Thyroid gland (tissue), 4 donors: ENCODE results near the gene HLA-DMB. TPM values are rescaled to one million over a fixed set of nuclear protein-coding genes. Genes with fewer than 3 reads are reported as not detected.

Experiments
- DNase-seq, 2 donors: peaks; one replicate each; pipeline ENCODE4 v3.0.0-alpha.2; 2019
- H3K27ac ChIP-seq, 3 donors: fragments of 200-600 bp; sonication (generic); 1 replicate in 2 of 3; 2 replicates in 1 of 3; pipeline ENCODE4 v1.5.1; 2016 to 2019; ENCODE audit warnings: mild to moderate bottlenecking in 1 of 3, moderate library complexity in 1 of 3
- H3K27me3 ChIP-seq: fragments of 200-600 bp; sonication (generic); one replicate; pipeline ENCODE4 v1.5.1; 2019
- H3K36me3 ChIP-seq, 2 donors: fragments of 200-600 bp; sonication (generic); one replicate each; pipeline ENCODE4 v1.5.1; 2016 to 2019
- H3K4me1 ChIP-seq, 2 donors: fragments of 200-600 bp; sonication (generic); one replicate each; pipeline ENCODE4 v1.5.1; 2017 to 2019
- H3K4me3 ChIP-seq, 3 donors: fragments of 200-600 bp; sonication (generic); replicated peaks in 1 of 3; 1 replicate in 2 of 3; 2 replicates in 1 of 3; pipeline ENCODE4 v1.5.1; 2016; ENCODE audit warnings: mild to moderate bottlenecking in 1 of 3
- H3K9me3 ChIP-seq: fragments of 200-600 bp; sonication (generic); one replicate; pipeline ENCODE4 v1.5.1; 2017
- POLR2A ChIP-seq, 2 donors: fragments of 450-650 bp; IDR thresholded peaks; one replicate each; pipeline ENCODE4 v1.6.1; 2017; ENCODE audit warnings: antibody characterized with exemption in 2 of 2, mild to moderate bottlenecking in 2 of 2, moderate library complexity in 1 of 2
- WGBS, 2 donors: methylation state at CpG; one replicate each; pipeline ENCODE4 v1.1.5; 2017; 5-methylcytosine and 5-hydroxymethylcytosine counted together
- intact Hi-C: fragments of 100-400 bp; cut with DNase I; formaldehyde crosslinking; loops from one replicate; pipeline ENCODE4 v1.15.1; 2023
- total RNA-seq, 4 donors: library from RNA; depleted of rRNA; stranded (reverse); fragments of >200 nt; gene quantifications; one replicate each; pipeline ENCODE4 v1.2.3, GENCODE V29; 2016
- TF ChIP-seq, protein P1 (sequence below), 6 experiments: fragments of 200-600 bp in 3 of 6; fragments of 450-650 bp in 3 of 6; sonication (generic) in 3 of 6; IDR thresholded peaks; one replicate each; pipeline ENCODE4 v1.5.1; 2016 to 2019; ENCODE audit warnings: antibody characterized with exemption in 6 of 6, mild to moderate bottlenecking in 2 of 6, inconsistent platforms in 1 of 6, moderate library complexity in 1 of 6

Gene HLA-DMB
- total RNA-seq, 4 donors from 2014 or later = 34.7 to 82.9 (median 51.3) TPM

- peak; percentile 93 to 95 for DNase-seq
- H3K4me1 ChIP-seq = peaks cover 14 to 17% of the 10 kb centered on the region in 2 donors
- H3K4me3 ChIP-seq = peak overlapping the region; percentile 28 to 72 (median 52)
- 0 to 1% methylated on average over 18 to 24 of the region's 61 CpGs for WGBS, 2 donors
- intact Hi-C loops = loop anchor here (5.0 kb wide), 1 partner anchor 38 kb away; no protein-coding TSS in a partner anchor
- no peaks in the 10 kb centered on the region for H3K27me3 ChIP-seq
- no peaks in the 10 kb centered on the region for H3K36me3 ChIP-seq
- peak overlapping the region; percentile 90 to 96 (median 91) for H3K27ac ChIP-seq
- no peaks in the 10 kb centered on the region for H3K9me3 ChIP-seq
- TF ChIP-seq, protein P1, sequence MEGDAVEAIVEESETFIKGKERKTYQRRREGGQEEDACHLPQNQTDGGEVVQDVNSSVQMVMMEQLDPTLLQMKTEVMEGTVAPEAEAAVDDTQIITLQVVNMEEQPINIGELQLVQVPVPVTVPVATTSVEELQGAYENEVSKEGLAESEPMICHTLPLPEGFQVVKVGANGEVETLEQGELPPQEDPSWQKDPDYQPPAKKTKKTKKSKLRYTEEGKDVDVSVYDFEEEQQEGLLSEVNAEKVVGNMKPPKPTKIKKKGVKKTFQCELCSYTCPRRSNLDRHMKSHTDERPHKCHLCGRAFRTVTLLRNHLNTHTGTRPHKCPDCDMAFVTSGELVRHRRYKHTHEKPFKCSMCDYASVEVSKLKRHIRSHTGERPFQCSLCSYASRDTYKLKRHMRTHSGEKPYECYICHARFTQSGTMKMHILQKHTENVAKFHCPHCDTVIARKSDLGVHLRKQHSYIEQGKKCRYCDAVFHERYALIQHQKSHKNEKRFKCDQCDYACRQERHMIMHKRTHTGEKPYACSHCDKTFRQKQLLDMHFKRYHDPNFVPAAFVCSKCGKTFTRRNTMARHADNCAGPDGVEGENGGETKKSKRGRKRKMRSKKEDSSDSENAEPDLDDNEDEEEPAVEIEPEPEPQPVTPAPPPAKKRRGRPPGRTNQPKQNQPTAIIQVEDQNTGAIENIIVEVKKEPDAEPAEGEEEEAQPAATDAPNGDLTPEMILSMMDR (IDR thresholded peaks at IDR 0.05) = peak in 1 of 6 experiments; percentile 11
- peak; percentile 47 to 91 for TF ChIP-seq POLR2A (IDR thresholded peaks at IDR 0.05)
Observed at GRCh38 chr6:32894085-32895005, 46.5 kb downstream of the HLA-DMB start.

- Histone ChIP-seq H3K4me3 (no peak overlapping the region), H3K36me3 (no peaks in the 10 kb centered on the region), H3K27ac (no peak overlapping the region), H3K9me3 (no peaks in the 10 kb centered on the region), H3K4me1 (peaks cover 15 to 22% of the 10 kb centered on the region in 2 donors), H3K27me3 (no peaks in the 10 kb centered on the region)
- intact Hi-C loops = no loop called here
- no peak for TF ChIP-seq POLR2A (IDR thresholded peaks at IDR 0.05)
- TF ChIP-seq, protein P1 (IDR thresholded peaks at IDR 0.05) = no peak
- WGBS, 2 donors = 59 to 62% methylated on average over 1 of the region's 1 CpG
- DNase-seq = no peak
Observed at GRCh38 chr6:32890831-32891230, 50.0 kb downstream of the HLA-DMB start.

GRCh38 chr6:32889533-32889932 is 51.3 kb downstream of the HLA-DMB start:
- no peaks in the 10 kb centered on the region for H3K27me3 ChIP-seq
- H3K4me1 ChIP-seq = peaks cover 7 to 13% of the 10 kb centered on the region in 2 donors
- intact Hi-C loops = loop anchor here (5.0 kb wide), 1 partner anchor 98 kb away; no protein-coding TSS in a partner anchor
- H3K27ac ChIP-seq = no peak overlapping the region
- H3K4me3 ChIP-seq = no peak overlapping the region
- WGBS, 2 donors = 39 to 47% methylated on average over 1 of the region's 1 CpG
- H3K36me3 ChIP-seq = no peaks in the 10 kb centered on the region
- DNase-seq = no peak
- H3K9me3 ChIP-seq = no peaks in the 10 kb centered on the region
- TF ChIP-seq POLR2A (IDR thresholded peaks at IDR 0.05) = no peak
- TF ChIP-seq, protein P1 (IDR thresholded peaks at IDR 0.05) = no peak

- no peak overlapping the region for H3K4me3 ChIP-seq
- H3K36me3 ChIP-seq = no peaks in the 10 kb centered on the region
- no peaks in the 10 kb centered on the region for H3K9me3 ChIP-seq
- DNase-seq = no peak
- WGBS, 2 donors = 83 to 87% methylated on average over 2 of the region's 2 CpGs
- H3K27ac ChIP-seq = no peak overlapping the region
- H3K4me1 ChIP-seq = peaks cover 4 to 13% of the 10 kb centered on the region in 2 donors
- no peaks in the 10 kb centered on the region for H3K27me3 ChIP-seq
- intact Hi-C loops = loop anchor here (5.0 kb wide), 1 partner anchor 99 kb away; no protein-coding TSS in a partner anchor
- TF ChIP-seq, protein P1 (IDR thresholded peaks at IDR 0.05) = no peak
- no peak for TF ChIP-seq POLR2A (IDR thresholded peaks at IDR 0.05)
Observed at GRCh38 chr6:32888576-32888975, 52.3 kb downstream of the HLA-DMB start.

DNA sequence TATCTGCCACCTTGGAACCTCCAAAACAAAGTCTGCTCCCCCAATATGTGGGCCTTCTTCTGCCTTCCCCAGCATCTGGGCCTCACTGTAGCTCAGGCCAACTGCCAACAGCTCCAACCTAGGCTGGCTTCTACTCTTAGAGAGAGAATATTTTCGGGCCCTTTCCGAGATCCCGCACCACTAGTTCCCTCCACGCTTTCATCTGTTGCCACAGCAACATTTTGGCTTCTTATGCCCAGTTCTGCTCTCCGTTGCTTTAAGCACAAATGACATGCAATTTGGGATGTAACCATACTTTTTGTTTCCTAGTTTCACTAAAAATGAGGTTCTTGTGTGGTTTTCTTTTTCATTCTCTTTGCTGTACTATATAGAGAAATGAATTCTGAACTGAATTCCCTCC is 53.2 kb downstream of the HLA-DMB start:
- intact Hi-C loops = loop anchor here (5.0 kb wide), 1 partner anchor 100 kb away; no protein-coding TSS in a partner anchor
- WGBS, 2 donors = 76 to 83% methylated on average over 5 of the region's 5 CpGs
- H3K27me3 ChIP-seq = no peaks in the 10 kb centered on the region
- H3K27ac ChIP-seq = no peak overlapping the region
- TF ChIP-seq POLR2A (IDR thresholded peaks at IDR 0.05) = no peak
- TF ChIP-seq, protein P1 (IDR thresholded peaks at IDR 0.05) = no peak
- no peaks in the 10 kb centered on the region for H3K9me3 ChIP-seq
- no peak for DNase-seq
- no peaks in the 10 kb centered on the region for H3K36me3 ChIP-seq
- peaks cover 0 to 9% of the 10 kb centered on the region in 2 donors for H3K4me1 ChIP-seq
- no peak overlapping the region for H3K4me3 ChIP-seq
